DOHH2 (cell line): ENCODE results near the gene DPP10.

ENCODE experiments used
- CTCF ChIP-seq: fragments of 200-600 bp; sonication (generic); IDR thresholded peaks from one replicate; pipeline ENCODE4 v1.5.1; 2014; ENCODE audit warnings: antibody characterized with exemption, mild to moderate bottlenecking, low read depth, low read length; ENCODE audit not compliant: poor library complexity, severe bottlenecking
- EZH2phosphoT487 ChIP-seq: fragments of 200-600 bp; sonication (generic); IDR thresholded peaks from 2 replicates; pipeline ENCODE4 v1.6.1; 2017; ENCODE audit warnings: borderline replicate concordance, mild to moderate bottlenecking, antibody characterized with exemption, low read length, moderate library complexity, mixed read lengths

- no peak for TF ChIP-seq CTCF
- TF ChIP-seq EZH2phosphoT487 = no peak
Measured at GRCh38 chr2:114543236-114543766, 100.9 kb downstream of the DPP10 start.
